Bronchial epithelial cell (primary cell): ENCODE measurements around the gene EFNA4. TPM values are rescaled to one million over a fixed set of nuclear protein-coding genes. Genes with fewer than 3 reads are reported as not detected.

Experiments
- DNase-seq: peaks from one replicate; pipeline ENCODE4 v3.0.0-alpha.2; 2010; ENCODE audit warnings: low read depth
- FAIRE-seq: peaks from 2 replicates; lab custom pipeline; 2011; peaks lifted over from hg19 to GRCh38; lab: Jason Lieb, UNC
- H3K27me3 ChIP-seq: 2 replicates; pipeline ENCODE4 v1.5.1; 2011; ENCODE audit warnings: low read length; ENCODE audit not compliant: control insufficient read depth, insufficient read depth
- H3K36me3 ChIP-seq: 2 replicates; pipeline ENCODE4 v1.5.1; 2011; ENCODE audit warnings: low read length; ENCODE audit not compliant: control insufficient read depth, insufficient read depth
- H3K4me3 ChIP-seq: 2 replicates; pipeline ENCODE4 v1.5.1; 2011; ENCODE audit warnings: mild to moderate bottlenecking, low read depth, low read length, control low read depth
- CTCF ChIP-seq: IDR thresholded peaks from 2 replicates; pipeline ENCODE4 v1.5.1; 2011; ENCODE audit warnings: mild to moderate bottlenecking, moderate library complexity, low read length, control low read depth, inconsistent platforms; ENCODE audit not compliant: insufficient read depth, severe bottlenecking
- total RNA-seq: library from RNA; depleted of rRNA; stranded (reverse); fragments of >200 nt; gene quantifications from 2 replicates; pipeline ENCODE4 v1.2.1, GENCODE V29; 2014

The EFNA4 gene
- total RNA-seq, 1 donor from 2014 or later, result 8.7 TPM

- Histone ChIP-seq H3K4me3 (no peak overlapping the region), H3K36me3 (peaks cover 24% of the 10 kb centered on the region), H3K27me3 (no peaks in the 10 kb centered on the region)
- FAIRE-seq (no peak), DNase-seq (no peak)
- TF ChIP-seq CTCF, result no peak
These were observed 1.4 kb downstream of the EFNA4 start for GRCh38 chr1:155064832-155065429.

GRCh38 chr1:155066777-155067176, 3.2 kb downstream of the EFNA4 start:
- FAIRE-seq (no peak), DNase-seq (no peak)
- no peaks in the 10 kb centered on the region for H3K27me3 ChIP-seq
- H3K36me3 ChIP-seq, result peaks cover 20% of the 10 kb centered on the region
- no peak for TF ChIP-seq CTCF
- no peak overlapping the region for H3K4me3 ChIP-seq

- FAIRE-seq (no peak), DNase-seq (no peak)
- H3K27me3 ChIP-seq, result no peaks in the 10 kb centered on the region
- peaks cover 13% of the 10 kb centered on the region for H3K36me3 ChIP-seq
- TF ChIP-seq CTCF, result no peak
- no peak overlapping the region for H3K4me3 ChIP-seq
These were observed 5.1 kb downstream of the EFNA4 start for GRCh38 chr1:155068599-155068998.

GRCh38 chr1:155069551-155070157, 6.1 kb downstream of the EFNA4 start:
- Histone ChIP-seq H3K27me3 (no peaks in the 10 kb centered on the region), H3K4me3 (no peak overlapping the region), H3K36me3 (peaks cover 13% of the 10 kb centered on the region)
- FAIRE-seq (no peak), DNase-seq (no peak)
- TF ChIP-seq CTCF, result no peak

GRCh38 chr1:155070158-155070621, 6.7 kb downstream of the EFNA4 start:
- no peak for DNase-seq
- FAIRE-seq, result no peak
- no peaks in the 10 kb centered on the region for H3K27me3 ChIP-seq
- H3K4me3 ChIP-seq, result no peak overlapping the region
- no peak for TF ChIP-seq CTCF
- H3K36me3 ChIP-seq, result peaks cover 11% of the 10 kb centered on the region
